NCI-H2029 (cell line): Measurements from ENCODE around the gene PLXNA4.

ENCODE experiments used
- DNase-seq: peaks from one replicate; lab custom pipeline; 2025; lab: John Stamatoyannopoulos, UW

The PLXNA4 gene

DNA sequence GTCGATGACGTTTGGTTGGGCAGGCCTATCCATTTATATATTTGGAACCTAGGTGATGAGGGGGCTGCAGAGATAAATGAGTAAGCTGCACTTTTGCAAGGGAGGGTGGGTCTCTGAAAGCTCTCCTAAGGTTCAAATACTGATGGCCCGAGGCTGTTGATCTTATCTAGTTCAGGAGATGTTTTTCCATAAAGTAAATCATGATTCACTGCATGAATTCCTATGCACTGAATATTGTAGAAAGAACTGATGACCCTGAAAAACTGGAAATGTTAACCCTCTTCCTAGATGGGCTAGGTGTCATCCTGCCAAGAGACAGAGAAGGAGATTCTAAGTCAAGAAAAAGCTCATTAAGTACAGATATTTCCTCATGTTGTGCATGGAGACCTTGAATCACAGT lies 459.9 kb downstream of the PLXNA4 start:
- DNase-seq, result no peak

DNA sequence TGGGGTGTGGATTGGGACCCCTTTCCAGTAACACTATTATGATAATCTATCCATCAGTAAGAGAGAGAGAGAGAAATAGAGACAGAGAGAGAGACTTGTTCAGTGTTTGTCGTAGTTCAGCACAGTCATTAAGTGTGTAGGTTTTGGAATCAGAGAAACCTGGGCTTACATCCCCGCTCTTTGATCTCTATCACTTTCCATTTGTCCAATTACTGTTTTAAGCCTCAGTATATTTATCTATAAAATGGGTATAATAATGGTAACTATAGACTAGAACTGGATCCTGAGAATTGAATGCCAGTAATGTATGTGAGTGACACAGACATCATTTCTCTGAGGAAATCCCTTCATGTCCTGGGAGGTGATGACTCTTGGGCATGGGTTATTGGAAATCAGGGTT lies 460.5 kb downstream of the PLXNA4 start:
- no peak for DNase-seq

DNA sequence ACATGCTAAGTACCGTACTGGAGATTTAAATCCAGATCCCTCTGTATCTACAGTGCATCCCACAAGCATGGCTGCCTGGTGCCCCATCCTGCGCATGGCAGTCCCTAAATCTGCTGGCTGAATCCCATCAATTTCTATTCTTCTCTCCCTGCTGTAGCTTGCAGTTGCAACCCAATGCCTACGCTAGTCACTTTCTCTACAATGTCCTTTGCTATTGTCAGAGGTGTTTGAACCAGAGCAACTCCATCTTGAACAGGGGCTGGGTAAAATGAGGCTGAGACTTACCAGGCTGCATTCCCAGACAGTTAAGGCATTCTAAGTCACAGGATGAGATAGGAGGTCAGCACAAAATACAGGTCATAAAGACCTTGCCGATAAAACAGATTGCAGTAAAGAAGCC lies 461.2 kb downstream of the PLXNA4 start:
- DNase-seq, result no peak

DNA sequence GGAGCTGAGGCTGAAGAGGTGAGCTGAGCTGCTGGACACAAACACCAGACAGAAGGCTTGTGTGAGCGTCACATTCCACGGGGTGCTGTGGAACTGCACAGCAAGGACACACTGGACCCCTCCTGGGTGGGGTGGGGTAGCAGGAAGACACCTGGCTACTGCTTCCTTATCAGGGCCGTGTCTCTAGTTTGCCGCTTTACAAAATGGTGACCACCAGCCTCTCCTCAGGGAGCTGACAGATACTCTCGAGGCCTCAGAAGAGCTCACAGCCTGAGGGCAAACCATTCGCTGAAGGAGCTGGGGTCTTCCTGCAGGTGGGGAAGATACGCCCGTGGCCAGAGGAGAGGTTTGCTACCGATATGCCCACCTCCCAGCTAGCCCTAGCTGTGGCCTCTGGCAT lies 461.9 kb downstream of the PLXNA4 start:
- no peak for DNase-seq

DNA sequence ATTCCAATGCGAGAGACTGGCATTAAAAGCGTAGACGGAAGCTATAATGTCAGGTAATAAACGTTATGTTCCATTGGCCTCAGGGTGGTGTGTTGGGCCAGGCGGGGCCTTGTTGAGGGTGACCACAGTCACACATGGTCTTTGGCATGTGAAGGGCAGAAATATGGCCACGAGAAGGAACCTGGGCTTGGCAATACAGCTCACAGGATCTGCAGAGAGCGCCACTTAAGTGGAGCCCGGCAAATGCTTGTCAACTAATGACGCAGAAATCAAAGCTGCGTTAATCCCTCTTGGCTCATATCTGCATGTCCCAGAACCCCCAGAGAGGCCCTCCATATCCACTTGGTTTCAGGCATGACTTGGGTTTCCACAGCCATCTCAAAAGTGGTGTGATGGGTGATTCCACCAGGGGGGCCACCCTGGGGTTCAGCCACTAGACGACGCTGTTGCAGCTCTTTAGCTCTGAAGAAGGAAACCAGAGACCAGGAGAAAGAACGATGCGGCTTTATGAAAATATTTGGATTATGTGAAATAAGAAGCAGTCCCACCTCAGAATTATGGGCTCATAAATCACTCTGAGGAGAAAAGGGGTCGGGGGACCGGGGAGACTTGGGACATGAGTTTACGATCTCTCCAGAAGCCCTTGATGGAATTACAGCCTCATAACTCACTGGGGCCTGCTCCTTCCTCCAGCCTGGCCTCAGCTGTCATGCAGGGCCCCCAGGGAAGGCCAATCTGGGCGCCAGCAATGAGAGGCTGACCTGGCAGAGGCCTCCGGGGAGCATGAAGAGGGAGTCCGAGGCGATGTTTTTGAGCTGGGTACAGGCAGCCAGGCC lies 462.5 kb downstream of the PLXNA4 start:
- no peak for DNase-seq

DNA sequence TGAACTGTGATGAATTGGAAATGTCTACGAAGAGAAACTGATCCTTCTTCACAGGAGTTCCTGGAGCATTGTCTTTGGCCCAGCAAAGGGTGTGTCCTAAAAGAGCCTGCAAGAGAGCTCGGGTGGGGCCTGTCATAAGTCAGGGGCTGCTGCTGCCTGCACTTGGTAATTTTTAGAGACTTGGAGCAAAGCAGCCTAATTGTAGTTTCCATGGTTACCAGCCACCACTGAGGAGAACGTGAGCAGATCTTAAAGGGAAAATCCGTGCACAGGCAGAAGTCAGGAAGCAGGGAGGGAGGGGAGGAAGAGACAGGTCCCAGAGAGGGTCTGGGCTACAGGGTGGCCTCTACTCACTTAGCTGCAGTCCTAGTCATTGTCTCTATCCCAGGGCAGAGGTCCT lies 463.6 kb downstream of the PLXNA4 start:
- DNase-seq, result no peak

DNA sequence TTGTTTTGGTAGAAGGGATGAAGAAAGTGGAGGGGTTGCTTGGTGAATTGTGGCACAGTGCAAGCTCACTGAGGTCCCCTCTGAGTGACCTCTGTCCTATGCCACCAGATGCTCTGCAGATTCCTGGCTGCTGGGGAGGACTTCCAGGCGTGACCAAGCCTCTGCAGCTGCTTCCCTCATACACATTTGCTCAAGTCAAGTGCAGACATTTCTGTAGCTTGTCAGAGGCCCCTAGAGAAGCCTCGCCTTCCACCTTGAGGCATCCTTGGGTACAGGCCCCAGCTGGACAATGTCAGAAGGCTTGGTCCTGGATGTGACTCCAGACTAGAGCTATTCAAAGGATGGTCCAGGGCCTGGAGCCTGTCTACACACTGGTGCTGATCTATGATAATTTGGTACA lies 464.2 kb downstream of the PLXNA4 start:
- no peak for DNase-seq

DNA sequence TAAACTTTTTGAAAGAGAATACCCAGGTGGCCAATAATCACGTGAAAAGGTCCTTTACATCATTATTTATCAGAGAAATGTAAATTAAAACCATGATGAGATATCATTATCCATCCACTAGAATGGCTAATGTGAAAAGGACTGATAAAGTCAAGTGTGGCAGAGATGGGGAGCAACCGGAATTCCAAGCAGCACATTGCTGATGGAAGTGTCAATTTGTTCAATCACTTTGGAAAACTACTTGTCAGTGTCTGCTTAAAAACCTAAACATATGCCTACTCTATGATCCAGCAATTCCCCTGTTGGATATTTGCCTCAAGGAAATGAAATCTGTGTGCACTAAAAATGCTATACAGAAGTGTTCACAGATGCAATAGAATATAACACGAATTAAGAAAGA lies 465.6 kb downstream of the PLXNA4 start:
- DNase-seq, result no peak

DNA sequence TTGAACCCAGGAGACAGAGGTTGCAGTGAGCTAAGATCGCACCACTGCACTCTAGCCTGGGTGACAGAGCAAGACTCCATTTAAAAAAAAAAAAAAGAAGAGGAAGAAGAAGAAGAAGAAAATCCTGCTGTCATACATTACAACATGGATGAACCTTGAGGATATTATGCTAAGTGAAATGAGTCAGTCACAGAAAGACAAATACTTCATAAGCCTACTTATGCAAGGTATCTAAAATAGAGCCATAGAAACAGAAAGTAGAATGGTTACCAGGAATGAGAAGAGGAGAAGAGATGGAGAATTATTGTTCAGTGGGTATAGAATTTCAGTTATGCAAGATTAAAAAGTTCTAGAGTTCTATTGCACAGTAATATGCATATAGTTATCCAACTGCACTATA lies 466.5 kb downstream of the PLXNA4 start:
- no peak for DNase-seq

DNA sequence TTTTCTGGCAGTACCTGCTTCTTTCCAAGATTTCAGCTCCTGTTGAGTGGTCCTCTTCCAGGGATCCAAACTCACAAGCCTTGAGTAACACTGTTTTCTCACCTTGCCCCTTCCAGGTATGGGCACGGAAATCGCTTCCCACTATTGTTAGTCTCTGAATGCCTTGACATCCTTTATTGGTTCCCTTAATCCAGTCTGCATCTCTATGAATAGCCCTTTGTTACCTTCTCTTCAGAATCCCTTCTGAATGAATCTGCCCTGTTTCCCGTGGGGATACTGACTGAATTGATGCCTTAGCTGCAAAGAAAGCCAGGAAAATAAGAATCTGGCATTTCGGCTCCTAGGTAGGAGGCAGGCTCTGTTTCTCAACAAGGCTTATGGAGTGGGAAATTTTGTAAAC lies 467.7 kb downstream of the PLXNA4 start:
- DNase-seq, result no peak

DNA sequence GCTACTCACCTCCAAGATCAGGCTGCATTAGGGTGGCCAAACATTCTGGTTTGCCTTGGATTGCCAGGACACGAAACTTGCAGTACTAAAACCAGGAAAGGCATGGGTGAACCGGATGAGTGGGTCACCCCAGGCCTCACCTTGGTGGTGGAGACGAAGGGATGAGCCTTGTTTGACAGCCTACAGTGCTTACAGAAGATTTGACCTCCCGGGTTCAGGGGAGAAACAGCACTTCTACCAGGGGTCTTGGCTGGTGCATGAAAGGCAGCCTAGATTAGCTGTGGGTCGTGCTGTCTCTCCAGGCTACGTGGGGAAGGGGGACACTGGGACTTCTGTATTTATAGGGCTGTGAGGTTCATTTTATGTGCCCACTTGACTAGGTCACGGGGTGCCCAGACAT lies 469.8 kb downstream of the PLXNA4 start:
- no peak for DNase-seq

DNA sequence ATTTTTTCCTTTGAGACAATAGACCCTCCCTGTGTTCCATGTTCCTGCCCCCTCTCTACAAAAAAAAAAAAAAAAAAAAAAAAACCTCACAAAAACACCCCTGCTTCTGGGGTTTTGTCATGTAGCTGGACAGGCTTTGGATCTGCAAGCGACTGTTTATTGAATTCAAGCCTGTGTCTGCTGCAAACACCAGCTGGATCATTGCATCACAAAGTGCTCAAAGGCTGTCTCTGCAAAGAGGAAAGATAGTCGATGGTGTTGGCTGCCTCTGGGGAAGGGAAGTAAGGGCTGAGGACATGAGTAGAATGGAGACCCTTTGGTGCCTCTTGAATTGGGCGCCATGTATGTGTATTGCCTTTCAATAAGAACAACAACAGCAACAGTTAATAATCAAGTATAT lies 471.2 kb downstream of the PLXNA4 start:
- no peak for DNase-seq

DNA sequence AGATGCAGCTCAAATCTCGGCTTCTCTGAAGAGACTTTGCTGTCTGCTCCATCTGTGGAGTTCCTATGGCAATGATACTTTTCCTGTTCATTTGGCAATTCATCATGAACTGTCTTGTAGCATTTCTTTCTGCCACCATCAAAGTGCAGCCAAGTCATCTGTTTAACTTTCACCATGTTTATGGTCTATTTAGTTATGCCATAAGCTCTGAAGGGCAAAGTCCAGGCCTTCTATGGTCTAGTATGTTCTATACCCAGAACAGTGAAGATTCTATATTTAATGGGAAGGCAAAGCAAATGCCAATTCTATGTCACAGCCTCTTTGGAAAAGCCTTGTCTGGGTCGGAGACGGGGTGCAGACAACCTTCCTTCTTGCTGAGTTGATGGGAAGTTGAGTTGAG lies 472.6 kb downstream of the PLXNA4 start:
- no peak for DNase-seq

DNA sequence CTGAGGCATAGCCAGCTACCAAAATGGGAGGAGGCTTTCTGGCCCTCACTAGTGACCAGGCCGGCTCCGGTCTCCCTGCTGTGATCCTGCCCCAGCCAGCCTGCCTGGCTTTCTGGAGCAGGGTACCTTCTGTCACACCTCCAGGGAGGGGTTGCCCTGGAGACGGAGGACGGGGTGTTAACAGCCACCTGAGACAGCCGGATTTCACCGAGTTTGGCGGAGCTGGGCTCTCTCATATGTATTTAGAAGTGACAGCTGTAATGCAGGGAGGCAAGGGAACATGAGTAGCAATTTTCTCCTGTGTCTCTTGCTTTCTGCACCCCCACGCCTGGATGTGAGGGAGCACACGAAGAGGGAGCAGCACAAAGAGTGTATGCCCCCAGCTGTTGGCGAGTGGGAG lies 473.3 kb downstream of the PLXNA4 start:
- no peak for DNase-seq

DNA sequence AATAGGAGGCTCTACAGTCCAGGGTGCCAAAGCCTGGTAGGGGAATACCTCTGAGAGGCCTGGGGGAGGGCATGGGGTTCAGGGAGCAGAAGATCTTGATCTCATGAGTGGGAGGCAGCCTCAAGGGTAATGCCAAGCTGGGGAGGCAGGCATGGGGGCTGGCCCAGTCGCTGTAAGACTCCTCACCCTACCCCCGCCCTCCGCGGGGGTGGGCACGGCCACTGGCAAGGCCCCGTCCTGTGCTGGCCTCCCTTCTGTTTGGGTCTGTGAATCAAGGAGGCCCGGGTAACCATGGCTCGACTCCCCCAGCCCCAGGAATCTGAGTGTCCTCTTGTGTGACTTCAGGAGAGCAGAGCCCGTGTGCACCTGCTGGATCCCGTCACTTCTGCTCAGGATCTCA lies 473.9 kb downstream of the PLXNA4 start:
- DNase-seq, result no peak

DNA sequence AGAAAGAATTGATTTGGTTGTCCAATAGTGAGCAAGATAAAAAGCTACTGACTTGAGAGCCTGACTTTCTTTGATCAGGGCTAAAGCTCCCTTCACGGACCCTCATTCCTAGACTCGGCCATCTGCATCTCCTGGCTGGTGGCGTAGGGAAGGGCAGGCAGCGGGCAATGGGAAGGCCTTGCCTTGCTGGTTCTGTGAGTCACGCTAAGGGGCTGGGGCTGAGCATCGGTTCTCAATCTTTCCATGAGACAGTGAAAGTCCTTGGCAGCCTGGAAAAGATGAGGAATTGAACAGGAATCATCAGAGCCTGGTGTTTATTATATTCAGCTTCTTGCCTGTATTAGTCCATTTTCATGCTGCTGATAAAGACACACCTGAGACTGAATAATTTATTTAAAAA lies 475.3 kb downstream of the PLXNA4 start:
- no peak for DNase-seq

DNA sequence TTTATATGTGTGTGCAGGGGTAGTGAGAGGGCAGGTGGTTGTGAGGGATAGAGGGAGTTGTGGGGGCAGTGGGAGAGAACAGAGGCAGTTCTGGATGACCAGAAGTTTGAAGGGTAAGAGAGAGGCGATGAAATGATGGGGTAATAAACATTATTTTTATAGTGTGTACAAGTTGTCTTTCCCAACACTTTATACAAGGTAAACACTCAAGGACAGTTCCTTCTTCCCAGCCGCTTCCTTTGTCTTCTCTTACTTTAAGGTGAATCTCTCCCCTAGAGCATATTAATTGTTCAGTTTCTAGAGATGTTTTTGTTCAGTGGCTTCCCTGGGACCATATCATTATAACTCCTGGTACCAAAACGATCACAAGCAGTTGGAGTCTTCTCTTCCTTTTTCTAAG lies 475.8 kb downstream of the PLXNA4 start:
- DNase-seq, result no peak

DNA sequence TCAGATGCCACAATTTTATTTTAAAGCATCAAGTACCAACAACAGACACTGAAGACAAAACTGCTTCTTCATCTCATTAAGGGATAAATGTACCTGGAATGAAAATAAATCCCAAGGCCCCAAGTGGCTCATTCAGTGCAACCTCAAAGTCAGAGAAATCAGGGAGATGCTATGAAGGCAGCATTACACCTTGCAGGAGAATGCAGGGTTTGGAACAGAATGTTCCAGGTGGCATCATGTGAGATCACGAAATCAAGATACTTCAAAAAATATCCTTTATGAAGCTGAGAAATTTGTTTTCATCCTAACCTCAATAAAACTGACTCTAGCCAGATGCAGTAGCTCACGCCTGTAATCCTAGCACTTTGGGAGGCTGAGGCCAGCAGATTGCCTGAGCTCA lies 477.1 kb downstream of the PLXNA4 start:
- no peak for DNase-seq

DNA sequence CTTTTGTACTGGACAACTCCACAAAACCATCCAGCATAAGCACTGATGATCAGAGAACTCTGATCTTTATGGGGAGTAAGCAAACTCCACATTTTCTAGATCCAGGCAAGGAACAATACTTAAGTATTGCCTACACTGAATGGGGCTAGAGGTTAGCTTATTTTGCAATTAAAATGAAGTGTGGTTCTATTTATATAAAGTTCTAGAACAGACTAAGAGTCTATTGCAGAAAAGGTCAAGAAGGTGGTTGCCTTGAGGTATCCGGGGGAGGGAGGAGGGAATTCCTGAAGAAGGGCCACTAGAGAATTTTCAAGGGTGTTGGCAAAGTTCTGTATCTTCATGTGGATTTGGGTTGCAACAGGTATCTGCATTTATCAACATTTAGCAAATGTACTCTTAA lies 477.9 kb downstream of the PLXNA4 start:
- no peak for DNase-seq

DNA sequence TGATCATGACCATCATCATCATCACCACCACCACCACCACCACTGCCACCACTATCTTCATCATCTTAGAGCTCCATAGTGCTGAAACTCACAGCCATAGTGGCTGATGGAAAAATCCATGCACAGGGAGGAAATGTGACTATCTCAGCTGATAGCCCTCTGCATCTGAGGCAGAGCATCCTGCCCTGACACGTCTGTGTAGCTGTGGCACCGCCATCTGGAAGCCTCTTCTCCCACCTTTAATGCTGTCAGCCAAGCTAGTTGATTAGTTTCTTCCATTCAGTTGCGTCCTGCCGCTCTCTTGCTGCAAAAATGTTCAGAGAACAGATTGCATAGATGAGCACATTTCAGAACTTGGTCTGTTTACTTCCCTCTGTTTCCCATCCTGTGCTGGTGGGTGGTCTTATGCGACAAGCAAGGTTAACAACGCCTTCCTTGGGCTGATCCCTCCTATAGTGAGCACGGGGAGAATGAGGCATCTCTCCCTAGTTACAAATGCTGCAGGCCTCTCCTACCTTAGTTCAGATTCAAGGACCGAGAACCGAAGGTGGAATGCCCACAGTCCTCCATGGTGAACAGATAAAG lies 478.6 kb downstream of the PLXNA4 start:
- no peak for DNase-seq

DNA sequence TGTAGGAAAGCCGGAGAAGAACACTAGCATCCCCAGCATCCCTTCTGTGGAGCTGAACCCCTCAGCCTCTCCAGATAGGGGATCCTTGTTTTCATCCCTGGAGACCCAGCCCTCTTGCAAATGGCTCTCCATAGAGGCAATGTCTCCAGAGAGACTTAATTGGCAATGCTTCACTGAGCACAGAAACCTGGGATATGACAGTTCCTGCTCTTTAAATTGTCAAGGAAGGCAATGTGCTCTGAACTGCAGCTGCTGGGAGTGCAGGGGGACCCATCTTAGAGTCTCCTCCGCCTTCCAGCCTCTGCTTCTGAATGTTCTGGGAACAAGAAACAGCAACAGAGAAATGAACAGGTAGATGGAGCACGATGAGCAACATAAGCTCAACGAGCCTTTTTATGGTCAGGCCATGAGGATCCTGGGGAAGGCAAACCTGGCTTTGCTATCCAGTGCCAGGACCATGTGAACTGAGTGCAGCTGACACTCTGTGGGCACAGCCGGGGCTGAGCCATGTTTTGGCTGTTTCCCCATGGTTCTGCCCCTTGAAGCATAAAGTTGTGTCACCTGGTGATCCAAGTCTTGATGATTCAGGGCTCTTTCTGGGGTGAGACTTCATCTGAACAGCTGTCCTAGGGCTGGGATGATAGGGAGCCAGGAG lies 481.0 kb downstream of the PLXNA4 start:
- DNase-seq, result no peak

DNA sequence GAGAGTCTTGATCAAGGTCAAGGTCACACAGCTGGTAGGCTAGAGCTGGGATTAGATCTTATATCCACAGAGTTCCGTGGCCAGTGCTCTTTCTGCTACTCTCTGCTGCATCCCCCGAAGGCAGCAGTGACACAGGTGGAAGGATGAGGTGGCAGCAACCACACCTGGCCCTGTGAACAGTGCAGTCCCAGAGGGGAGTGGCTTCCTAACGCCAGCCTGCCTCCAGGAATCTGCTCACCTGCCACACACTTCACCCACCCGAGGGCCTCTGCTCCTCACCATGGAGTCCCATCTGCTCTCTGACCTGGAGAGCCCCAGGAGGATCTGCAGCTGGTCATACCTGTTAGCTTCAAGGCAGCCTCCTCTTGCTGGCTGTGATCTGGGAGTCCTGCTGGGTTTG lies 484.2 kb downstream of the PLXNA4 start:
- no peak for DNase-seq

DNA sequence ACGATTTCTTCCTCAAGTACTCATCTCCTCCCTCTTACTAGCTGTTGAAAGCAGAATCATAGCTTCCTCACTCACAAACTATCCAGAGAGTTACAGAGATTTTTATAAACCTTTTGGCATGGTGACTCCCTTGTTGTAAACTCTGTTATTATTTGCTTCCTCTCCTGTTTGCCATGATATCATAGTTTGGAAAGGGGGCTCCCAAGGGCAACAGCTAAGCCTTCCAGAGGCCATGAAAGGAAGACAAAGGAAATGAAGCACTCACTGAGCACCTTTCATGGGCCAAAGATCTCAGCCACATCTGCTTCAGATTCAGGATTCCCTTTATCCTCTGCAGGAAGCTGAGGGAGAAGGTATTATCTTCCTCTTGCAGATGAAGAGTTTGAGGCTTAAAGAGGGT lies 484.6 kb downstream of the PLXNA4 start:
- DNase-seq, result no peak

DNA sequence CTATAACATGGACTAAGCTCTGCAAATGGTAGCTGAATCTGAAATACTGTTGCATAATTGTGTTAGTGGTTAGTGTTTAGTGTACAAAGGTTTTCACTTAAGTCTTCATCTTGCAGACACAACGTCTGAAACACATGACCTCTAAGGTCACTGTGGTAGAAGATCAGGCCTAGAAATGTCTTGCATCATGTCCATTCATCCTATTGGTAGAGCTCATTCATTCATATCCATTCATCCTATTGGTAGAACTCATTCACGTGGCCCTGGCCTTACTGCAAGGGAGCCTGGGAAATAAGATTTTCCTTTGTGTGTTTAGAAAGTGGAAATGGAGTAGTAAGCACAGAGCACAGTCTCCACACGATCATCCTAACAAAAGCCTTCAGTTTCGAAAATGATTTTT lies 485.8 kb downstream of the PLXNA4 start:
- DNase-seq, result no peak
